COLO829 (cell line): ENCODE measurements around the gene KCND2.

Experiments used
- DNase-seq: peaks from one replicate; pipeline ENCODE4 v3.0.0; 2012; ENCODE audit warnings: low spot score

Gene KCND2

DNA sequence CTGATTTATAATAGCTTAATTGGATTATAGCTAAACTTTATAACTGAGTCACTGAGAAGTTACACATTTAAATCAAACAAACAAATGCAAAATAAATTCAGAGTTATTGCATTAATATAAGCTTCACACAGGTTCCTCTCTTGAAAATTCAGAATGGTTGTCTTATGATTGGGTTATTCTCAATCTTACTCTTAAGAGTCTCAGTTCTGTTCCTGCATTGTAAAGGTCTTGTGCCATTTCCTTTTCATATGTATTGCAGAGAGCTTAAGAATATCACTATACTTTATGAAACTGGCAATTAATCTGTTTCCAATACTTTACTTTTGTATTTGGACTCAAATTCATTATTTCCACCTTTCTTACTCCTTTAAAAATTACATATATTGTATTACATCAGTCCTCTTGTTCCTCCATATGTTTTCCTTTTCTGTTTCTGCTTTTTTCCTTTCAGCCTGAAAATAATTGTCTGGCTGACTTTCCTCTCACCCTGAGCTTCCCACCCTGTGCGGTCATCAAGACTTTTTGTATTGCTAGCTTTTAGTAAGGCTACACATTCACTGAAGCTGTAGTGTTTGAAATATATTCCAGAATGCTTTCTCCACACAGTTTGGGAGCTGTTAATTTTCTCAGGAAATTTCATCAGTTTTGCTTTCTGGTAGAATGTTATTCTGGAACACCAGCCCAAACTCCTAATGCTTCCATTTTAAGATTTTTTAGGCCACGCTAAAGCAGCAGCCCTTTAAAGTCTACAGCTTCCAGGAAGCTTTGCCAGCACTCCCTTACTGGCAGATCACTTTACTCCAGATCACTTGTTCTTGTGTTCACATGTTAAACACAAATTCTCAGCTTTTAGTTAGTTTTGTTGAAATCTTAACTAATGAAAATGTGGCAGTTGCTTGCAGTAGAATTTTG, 139.4 kb downstream of the KCND2 start:
- DNase-seq: no peak

GRCh38 chr7:120413164-120413563, 140.2 kb downstream of the KCND2 start:
- no peak for DNase-seq

DNA sequence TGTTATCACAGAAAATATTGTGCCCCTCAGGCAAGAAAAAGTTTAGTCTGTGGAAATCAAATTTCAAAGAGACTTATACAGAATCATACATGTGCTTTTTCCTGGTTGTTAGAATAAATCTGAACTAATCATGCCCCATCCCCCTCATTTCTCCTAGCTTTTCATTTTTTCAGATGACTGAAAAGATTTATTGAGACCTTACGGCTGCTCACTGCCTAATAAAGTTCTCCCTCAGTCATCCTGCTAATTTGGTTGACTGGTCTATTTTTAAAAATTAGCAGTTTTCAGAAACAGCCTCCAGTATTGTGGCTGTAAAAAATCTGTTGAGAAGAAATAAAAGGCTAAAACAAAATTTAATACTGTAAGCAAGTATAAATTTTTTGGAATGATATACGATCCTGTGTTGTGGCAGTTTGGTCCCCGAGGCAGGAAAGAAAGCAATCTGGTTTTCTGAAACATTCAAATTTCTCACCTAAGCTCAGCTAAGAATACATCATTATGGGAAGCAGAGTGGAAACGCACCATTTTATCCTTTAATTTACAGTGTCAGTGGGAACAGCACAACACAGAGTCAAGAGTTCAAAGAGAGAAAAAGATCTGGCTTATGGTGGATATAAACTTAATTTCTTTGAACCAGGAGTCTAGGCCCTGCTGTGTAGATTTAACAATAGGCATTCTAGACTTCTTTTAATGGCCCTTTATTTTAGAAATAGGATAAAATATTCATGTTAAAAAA, 144.4 kb downstream of the KCND2 start:
- no peak for DNase-seq

DNA sequence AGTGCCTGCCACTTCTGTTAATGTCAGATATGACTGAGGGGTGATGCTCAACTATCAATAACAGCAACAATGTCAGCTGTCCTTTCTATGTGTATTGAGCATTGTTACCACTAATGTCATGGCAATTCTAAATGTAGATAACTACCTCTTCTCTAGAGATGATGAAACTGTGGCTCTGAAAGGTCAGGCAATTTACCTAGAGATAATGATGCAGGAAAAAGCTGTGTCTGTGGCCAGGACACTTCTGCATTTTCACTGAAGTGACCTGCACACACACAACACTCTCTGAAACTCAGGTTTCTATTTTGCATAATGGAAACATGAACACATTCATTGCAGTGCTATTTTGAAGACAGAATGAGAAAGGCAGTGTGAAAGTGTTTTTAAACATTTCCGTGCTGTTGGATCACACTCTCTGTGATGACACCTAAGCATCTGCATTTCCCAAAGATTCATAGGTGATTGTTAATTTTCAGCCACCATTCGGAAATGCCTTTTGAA, 148.2 kb downstream of the KCND2 start:
- DNase-seq: no peak

DNA sequence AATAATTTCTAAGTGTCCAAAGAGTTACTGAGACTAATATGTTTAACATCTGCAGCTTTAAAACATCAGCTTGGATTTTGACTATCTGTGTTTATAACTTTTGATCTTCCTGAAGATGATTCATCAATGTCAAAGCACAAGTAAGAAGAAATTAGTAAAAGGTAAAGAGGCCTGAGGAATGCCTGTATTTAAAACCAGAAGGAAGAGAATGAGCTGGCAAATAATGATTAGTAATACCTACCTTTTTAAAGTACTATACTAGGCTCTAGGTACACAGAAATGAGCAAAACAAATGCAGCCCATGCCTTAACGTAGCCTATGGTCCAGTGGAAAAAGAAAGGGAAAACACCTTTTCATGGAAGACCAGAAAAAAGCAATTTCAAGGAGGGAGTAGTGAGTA, 158.0 kb downstream of the KCND2 start:
- DNase-seq: no peak

- DNase-seq: no peak
Observed at GRCh38 chr7:120436487-120437060, 163.6 kb downstream of the KCND2 start.

DNA sequence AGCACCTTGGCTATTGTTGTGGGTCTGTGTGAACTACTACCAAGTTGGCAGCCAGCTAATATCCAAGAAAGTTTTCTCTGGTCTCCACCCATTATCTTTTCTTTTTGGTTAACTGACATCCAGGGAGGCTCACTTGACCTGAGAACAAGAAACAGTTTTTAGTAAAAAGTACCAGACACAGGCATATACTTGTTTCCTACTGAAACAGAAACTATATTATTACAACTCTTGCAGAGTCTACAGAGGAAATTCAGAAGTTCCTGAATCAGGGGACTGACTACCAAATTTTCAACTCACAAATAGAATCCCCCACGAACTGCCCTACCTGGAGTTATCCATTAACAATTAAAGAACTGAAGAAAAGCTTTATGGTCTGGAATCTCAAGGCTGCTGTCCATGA, 168.9 kb downstream of the KCND2 start:
- no peak for DNase-seq

- DNase-seq: no peak
Observed at GRCh38 chr7:120442838-120443237, 169.9 kb downstream of the KCND2 start.

GRCh38 chr7:120444650-120445049, 171.7 kb downstream of the KCND2 start:
- no peak for DNase-seq

GRCh38 chr7:120445276-120445675, 172.3 kb downstream of the KCND2 start:
- DNase-seq: no peak

DNA sequence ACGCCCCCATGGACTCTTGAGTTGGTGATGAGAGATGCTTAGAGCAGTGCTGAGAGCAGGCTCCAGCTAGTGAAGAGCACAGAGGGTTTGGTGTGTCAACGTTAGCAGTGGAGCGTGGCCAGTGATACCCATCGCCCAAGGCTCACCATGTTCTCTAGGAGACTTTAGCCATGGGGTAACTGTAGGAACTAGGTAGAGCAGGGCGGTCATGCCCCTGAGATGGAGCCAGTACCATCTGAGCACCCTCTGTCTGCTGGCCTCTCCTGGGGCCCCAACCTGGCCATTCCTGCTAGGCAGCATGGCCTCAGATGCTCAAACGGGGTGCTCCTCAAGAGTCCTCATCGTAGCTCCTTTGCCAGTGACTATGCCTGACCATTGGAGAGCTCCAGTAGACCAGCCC, 179.7 kb downstream of the KCND2 start:
- DNase-seq: no peak

- DNase-seq: no peak
Observed at GRCh38 chr7:120456699-120457098, 183.7 kb downstream of the KCND2 start.

- no peak for DNase-seq
Observed at GRCh38 chr7:120460949-120461348, 188.0 kb downstream of the KCND2 start.

DNA sequence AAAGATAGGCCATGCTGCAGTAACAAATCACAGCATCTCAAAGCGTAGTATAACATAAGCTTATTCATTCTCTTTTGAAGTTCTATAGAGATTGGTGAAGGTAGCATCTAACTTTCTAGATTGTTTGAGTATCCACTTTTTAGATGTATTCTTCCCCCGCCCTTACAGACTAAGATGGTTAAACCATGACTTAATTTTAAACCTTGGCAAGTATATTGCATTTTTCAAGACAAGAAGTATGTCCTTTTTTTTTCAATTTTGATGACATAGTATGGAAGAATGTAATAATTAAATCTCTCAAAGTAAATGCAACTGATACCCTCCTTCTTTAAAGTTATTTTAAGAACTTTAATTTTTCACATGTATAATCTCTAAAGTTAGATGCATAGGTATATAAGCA, 190.0 kb downstream of the KCND2 start:
- DNase-seq: no peak

DNA sequence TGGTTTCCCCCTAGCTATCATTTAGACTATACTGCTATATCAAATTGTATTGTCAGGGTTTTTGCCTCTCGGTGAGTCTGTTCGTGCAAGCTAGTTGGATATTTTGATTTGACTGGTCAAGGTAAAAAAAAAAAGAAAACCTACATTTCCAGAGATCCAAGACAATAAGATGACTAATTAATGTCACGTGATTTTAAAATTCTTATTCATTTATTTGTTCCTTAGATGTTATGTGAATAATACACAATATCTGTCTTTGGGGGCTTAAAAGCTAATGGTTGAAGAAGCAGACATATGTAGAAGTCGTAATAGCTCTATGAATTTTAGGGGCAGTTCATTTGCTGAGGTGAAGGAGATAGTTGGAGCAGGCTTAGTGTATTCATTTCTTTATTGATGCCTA, 191.1 kb downstream of the KCND2 start:
- no peak for DNase-seq

DNA sequence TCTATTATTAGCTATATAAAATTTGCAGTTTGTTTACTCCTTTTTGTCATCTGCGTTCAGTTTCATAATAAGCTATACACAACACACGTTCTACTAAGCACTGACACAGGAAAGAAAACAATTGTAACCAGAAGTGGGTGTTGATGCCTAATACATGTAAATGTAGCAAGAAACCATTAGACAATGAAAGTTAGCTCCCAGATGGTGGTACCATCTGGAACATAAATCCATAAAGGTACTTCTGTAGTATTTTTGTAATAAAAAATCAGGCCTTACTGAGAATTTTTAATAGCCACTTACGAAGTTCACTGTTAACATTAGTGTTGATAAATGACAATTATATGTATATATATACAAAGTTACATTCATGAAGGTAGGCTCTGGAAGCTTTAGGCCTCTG, 194.7 kb downstream of the KCND2 start:
- no peak for DNase-seq

- DNase-seq: no peak
Observed at GRCh38 chr7:120468611-120469010, 195.6 kb downstream of the KCND2 start.

DNA sequence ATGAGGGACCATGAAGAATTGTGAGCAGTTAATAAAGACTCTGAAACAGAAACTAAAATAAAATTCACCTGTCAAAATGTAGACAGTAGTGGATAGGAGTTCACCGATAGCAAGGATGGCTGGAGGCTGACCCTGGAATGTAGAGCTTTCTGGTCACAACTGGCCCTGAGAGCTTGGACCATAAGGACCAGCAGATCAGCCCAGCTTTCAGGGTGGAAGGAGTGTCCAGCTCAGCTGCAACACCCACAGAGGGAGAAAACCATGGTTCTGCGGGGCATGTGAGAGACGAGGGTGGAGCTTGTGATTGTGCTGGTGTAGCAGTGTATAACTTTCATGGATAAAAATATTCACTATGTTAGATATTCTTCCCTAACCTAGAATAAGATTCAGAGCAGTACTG, 199.9 kb downstream of the KCND2 start:
- no peak for DNase-seq

DNA sequence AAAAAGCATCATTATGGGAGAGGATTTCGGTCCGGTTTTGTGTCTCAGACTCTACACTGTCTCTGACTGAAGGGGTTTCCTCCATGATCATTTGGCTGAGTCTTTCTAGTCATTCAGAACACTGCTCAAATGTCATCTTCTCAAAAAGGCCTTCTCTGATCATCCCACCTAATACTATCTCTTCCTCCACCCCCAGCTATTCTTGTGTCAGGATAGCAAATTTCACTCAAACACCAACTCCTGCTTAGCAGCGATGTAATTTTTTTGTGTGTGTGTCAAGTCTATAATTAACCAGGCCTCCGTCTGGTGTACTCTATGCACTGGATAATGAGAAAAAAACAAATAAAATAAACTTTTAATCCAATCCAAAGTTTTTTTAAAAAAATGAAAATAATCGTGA, 200.4 kb downstream of the KCND2 start:
- no peak for DNase-seq

- no peak for DNase-seq
Observed at GRCh38 chr7:120475994-120476393, 203.0 kb downstream of the KCND2 start.

GRCh38 chr7:120480472-120480871, 207.5 kb downstream of the KCND2 start:
- DNase-seq: no peak

GRCh38 chr7:120480930-120481329, 208.0 kb downstream of the KCND2 start:
- DNase-seq: no peak

DNA sequence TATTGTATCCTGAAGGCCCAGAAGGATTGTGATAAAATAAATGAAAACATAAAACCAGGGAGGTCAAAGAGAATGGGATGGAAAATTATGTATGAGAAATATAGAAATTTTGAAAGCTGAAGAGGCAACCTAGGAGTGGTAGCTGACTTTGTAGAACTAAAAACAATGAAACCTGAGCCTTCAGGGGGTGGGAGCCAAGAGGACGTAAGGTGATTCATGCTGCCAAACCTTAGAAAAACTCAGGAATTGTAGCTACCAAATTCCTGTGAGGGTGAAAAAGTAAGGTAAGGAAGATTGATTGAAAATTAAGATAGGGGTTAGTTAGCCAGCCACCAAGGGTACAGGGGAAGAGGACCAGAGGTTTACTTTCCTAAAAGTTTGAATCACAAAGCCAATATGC, 213.2 kb downstream of the KCND2 start:
- DNase-seq: no peak
